GM18498 (cell line): ENCODE measurements around the gene TCF4.

ENCODE experiments used
- ATAC-seq: cut with Tn5 transposase; IDR thresholded peaks from one replicate; pipeline ENCODE4 v1.9.1; 2021; ENCODE audit warnings: mild to moderate bottlenecking, moderate library complexity; ENCODE audit not compliant: unreplicated experiment

Gene TCF4

DNA sequence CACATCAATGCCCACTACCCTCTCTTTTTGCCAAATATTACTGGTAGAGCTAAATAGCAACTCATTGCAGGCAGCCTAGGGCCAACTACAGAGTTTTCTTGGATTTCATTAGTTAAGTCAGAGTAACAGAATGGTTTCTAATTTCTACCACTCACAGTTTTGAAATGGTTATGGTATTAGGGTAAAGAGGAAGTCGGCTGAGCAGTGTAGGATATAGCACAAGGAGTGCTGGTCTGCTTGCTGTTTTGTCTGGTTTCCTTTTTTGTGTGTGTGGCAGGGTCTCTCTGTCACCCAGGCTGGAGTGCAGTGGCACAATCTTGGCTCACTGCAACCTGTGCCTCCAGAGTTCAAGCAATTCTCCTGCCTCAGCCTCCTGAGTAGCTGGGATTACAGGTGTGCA is 339.5 kb downstream of the TCF4 start:
- peak; percentile 36 for ATAC-seq

DNA sequence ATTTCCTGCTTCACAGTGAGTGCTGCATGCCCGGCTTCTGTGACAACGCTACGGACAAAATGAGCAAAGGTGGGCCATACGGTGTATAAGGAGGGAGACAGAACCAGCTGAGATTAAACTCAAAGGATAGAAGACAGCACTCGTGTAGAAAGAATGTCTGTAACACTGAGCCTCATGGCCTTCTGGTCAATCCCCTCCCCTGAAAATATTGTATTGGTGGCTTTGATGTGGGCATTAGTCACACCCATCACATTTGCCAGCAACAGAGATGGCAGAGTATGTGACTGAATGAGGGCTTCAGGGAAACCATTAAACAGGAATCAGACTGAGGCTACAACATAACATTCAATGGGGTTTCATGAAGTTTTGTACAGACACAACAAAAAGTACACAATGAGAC is 341.0 kb downstream of the TCF4 start:
- ATAC-seq = no peak

DNA sequence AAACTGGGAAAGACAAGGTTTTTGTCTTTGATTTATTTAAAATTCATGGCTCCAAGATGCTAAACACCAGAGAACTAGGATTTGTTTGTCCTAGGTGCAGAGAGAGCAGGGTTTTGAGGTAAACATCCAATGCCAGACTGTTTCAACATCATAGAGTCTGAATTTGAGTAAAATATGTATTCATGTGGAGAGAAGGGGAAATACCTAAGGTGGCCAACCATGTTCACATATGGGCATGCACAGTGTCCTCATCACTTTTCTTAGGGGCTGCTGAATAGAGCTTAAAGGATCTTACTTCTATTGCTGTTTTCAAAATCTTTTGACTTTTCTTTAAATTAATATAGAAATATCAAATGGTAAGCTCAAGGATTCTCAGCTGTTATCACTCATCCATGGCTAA is 341.7 kb downstream of the TCF4 start:
- ATAC-seq = no peak

DNA sequence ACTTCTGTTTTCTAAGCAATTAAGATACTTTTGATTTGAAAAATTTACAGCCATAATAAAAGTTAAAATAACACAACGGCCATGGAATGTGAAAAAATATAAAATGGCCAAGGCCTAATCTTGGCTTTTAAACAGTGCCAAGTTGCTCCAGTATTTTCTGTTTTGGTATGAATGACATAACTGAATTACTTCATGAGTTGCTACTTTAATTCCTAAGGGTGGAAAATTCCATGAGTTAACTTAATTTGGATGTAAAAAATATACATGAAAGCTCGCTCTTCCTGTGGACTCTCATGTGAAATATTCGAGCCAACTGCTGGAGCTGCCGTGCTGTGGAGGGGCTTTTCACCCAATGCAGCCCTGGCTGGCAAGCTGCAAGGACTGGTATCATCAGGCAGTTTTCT is 342.8 kb downstream of the TCF4 start:
- no peak for ATAC-seq

DNA sequence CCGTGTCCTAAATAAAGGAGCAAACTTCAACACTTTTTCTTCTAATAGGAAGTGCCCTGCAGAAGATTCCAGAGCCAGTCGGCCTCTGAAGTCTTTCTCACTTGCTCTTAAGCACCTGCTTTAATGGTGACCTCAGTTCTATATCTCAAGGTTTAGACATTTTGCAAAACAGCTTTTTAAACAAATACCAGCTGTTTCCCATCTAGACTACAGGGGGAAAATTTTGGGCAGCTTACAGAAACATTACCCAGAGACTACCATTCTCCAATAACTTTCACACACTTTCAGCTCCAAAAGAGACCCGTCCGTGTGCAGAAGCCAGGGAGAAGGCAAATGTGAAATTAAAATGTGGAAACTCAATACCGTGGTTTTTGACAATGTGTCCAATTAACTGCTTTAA is 343.4 kb downstream of the TCF4 start:
- ATAC-seq = no peak

DNA sequence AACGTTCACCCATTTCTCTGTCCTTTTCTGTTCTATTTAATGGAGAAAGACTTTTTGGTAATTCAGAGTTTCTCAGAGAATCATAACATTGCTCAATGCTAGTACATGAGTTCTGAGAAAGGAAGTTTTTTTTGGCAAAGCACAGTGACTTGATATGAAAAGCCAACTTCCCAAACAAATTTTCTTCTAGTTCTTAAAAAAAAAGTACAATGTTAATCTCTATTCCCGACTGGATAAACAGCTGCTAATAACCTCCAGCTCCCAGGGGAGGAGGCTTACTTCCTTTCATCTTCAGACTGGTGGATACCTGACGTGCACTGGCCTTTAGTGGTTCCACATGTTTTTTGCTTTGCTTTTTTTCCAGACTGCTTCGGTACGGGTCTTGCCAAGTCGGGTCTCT is 344.1 kb downstream of the TCF4 start:
- no peak for ATAC-seq

DNA sequence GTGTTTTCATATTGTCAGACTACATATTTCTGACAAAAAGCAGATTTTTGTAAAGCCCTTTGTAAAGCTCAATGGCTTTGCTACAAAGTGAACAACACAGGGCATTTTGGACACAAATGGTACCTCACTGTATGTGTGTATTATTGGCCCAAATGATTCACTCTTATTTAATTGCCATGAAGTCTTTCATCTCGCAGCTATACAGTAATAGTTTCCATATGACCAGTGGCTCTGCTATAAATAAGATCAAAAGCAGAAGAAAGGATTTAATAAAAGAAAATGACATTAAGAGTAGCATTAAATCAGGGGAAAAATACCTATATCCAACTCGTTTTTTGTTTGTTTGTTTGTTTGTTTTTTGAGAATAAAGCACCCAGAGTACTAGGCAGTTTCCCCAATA is 344.7 kb downstream of the TCF4 start:
- no peak for ATAC-seq

DNA sequence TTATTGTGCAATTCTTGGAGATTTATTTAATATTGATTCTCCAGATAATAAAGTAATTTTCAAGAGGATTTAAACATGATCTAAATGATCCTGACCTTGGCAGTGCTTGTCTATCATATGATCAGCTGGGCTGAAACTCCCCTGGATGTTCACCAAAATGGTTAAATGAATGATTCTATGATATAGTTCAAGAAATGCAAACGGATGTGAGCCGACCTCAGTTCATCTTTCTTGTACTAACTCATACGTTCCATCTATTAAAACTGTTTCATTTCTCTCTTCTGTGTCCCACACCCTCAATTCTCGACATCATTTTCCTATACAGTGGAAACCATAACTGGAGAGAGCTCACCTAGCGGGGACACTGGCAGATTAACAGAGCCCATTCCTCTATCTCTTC is 347.0 kb downstream of the TCF4 start:
- peak; percentile 53 for ATAC-seq

DNA sequence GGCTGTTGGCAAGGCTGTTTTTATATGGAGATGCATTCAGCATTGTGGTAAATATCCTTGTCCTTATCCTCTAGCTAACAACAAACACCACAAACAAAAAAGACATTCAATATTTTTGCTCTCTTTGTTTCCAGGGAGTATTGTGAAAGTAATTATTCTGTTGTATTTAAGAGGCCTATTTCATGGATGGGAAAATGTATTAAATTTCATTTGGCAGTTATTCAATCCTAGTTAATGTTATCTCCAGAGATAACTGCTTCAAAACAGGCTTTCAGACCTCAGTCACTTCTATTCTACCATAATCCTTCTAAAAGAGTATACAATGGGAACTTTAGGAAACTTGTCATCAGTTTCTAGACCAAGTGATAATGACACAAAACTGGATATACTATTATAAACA is 348.3 kb downstream of the TCF4 start:
- no peak for ATAC-seq

DNA sequence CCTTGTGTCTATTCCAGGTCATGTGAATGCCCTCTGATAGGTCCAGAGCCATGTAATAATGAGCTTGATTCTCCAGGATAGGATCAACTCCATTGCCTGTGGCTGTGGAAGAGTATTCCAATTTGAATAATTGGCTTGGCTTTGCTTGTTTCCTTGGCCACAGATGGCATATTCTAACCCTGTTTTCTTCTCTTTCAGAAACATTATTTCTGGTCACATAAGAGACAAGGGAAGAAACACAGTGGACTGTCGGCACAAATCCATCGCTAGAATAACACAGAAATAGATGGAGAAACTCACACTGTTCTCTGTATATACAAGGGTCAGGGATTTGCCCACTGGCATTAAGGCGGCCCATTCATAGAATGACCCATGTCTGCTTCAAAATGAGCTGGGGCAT is 350.3 kb downstream of the TCF4 start:
- ATAC-seq = no peak

DNA sequence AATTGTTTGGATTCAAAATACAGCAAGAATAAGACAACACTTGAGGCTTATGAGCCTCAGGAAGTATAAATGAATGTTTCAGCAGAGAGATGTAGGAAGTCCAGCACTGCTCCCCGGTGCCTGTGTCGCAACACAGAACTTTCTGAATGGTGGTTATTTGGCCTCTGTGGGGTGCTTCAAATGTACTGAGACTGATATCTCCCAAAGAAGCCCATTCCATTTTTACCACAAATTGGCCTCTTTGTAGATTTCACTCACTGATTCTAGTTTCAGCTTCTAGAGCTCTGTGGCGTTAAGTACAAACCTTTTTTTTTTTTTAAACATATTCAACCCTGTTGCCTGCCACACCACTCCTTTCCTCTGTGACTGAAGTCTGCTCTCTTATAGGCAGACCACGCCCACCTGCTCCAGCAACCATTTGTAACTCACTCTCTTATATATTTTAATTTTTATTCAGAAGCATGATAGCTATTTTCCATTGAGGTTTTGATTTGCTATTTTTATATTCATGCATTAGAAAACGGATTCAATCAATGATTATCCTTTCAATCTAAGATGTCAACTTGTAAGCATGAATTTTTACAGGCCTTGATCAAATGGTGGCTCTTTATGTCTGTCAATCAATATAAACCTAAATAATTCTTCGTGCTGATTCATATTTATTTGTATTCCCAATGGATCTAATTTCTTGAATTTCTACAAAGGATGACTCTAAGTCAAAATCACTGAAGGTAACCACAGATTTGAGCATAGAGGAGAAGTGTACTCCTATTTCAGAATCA is 351.7 kb downstream of the TCF4 start:
- ATAC-seq = peak; percentile 61

DNA sequence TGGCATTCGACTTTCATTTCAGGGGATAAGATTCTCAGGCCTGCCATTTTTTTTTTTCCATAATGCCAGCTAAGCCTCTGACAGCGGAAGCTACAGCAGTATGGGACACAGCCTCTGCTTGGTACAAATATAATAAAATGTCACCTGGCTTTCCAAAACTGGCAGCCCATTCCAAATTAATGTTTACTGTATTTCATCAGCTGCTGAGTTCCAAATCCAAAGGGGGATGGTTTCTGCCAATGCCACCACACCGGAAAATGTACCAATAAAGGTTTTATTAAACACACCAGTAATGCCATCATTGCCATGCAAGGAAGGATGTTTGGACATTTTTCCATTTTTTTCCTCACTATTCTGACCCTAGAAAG is 352.9 kb downstream of the TCF4 start:
- no peak for ATAC-seq

DNA sequence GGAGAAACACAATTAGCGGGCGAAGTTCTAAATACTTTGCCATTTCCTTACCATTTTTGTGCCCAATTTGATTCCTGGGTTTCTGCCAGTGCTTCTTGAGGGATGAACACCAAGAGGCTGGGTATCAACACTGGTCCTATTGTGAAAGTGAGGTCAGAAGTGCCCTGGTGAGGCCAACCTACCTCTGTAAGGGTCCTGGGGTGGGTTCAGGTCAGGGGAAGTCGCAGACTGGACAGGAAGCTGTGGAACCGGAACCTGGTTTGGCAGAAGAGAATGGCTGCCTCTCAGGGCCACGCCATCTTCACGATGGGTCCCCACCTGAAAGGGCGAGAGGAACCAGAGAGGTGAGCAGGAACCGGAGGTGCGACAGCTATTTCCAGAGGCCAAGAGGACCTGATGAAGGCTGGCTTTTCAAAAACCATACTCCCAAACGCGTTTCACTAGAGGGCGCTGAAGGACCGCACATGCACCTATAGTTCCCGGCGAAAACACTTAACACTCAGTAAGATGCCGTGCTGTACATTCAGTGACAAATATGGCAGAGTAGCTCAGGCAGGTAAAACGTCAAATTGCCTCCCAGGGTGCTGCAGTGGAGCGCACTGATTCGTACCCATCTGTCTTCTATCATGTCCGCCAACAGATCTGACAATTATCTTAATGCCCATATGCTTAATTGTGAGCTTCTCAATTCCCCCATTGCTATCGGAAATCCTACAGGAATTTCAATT is 353.5 kb downstream of the TCF4 start:
- peak; percentile 74 for ATAC-seq

DNA sequence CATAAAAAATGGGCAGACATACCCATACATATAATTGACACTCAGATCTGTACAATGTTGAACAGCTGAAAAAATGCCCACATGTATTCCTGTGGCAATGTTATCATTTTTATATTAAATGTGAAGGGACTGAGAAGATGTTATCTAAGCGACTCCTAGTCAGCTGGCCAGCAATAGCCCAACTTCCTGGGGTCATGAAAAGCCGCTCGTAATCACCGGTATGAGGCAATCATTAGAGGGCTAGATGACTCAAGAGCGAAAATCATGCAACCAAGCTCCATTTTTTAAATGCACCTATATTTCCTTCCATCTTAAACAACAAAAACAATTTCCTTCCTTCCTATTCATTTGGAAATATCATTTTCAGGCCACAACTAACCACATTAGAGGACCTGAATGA is 354.1 kb downstream of the TCF4 start:
- ATAC-seq = no peak

DNA sequence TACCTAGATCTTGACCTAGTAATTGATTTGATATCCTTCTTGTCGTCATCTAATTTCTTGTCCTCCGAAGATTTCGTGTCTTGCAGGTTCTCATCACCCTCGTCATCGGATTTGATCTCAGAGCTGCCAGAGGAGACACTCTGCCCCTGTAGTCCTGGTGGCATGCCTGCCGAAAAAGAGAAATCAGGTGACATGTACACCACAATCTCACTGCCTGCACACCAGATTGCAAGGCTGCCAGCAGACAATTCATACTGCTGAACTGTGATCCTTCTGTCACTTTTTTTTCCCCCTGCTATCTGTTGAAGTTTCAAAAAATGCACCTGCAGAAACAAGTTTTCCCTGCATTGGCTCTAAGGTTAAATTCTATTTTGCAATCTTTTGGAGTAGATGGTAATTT is 355.5 kb downstream of the TCF4 start:
- no peak for ATAC-seq

DNA sequence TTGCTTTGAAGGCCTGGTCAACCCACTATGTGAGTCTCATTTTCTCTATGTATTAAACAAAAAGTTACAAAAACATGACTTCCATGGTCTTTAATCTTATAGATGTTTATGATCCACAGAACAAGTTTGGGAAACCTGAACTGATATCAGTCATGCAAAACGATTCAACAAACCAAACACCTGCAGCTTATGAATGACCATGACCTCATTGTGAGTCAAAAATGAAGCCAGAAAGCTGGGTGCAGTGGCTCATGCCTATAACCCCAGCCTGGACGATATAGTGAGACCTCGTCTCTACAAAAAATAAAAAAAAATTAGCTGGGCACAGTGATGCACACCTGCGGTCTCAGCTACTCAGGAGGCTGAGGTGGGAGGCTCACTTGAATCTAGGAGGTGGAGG is 358.3 kb downstream of the TCF4 start:
- ATAC-seq = no peak

DNA sequence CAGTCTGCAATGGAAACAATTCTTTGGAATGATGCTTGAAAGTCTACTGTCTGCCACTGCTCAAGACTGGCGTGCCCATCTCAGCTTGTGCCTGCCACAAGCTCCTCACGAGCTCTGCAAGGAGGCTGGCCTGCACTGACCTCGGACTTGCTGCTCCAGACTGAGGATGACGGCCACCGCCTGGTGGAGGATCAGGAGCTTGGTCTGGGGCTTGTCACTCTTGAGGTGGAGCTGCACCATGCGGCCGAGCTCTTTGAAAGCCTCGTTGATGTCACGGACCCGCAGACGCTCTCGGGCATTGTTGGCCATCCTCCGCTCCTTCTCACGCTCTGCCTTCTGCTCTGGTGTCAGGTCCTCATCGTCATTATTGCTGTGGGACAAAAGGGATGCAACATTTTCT is 359.3 kb downstream of the TCF4 start:
- no peak for ATAC-seq

DNA sequence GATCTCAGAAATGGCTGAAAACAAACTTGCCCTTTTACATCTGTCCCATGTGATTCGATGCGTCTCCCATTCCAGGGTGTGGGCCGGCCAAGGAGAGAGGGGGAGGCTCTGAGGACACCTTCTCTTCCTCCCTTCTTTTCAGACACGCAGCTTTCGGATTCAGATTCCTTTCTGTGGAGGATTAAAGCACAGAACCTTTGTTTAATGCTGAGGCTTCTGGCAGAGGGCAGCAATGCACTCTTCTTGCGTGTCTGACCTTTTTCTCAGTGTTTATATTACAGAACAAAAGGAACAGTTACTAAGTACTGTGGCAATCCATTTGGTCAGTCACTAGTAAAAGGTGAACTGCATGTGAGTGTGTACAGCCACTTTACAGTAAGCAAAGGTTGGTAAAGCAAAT is 359.8 kb downstream of the TCF4 start:
- no peak for ATAC-seq

DNA sequence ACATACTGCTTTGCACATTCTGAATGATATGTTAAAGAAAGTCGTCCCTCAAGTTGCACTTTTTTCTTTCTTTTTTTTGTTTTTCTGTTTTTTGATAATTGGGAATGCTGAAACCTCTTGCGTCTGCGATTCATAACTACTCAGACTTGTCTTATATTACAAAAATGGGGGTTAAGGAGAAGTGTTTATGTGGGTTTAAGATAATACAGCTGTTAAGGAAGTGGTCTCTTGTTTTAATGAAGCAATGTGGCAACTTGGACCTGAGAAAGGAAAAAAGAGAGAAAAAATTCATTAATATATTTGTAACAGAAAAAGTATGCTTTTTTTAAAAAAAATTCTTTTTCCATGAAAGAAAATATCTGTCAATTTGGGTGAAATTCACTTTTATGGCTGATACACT is 360.2 kb downstream of the TCF4 start:
- no peak for ATAC-seq

DNA sequence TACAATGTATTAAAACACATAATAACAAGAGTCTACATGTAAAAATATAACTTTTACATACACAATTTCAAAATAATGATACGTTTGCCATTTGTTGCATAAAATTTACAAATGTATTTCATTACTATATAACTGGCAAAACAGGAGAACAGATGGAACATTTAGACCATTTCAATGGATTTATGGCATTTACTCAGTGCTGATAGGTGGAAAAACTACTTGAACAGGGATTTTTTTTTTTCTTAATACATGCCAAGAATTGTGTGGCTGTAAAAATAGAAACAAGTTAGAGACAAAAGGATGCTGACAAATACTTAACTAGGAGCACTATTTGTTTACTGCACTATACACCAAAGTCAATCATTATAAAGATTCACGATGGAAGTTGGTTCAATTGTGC is 361.9 kb downstream of the TCF4 start:
- ATAC-seq = no peak

DNA sequence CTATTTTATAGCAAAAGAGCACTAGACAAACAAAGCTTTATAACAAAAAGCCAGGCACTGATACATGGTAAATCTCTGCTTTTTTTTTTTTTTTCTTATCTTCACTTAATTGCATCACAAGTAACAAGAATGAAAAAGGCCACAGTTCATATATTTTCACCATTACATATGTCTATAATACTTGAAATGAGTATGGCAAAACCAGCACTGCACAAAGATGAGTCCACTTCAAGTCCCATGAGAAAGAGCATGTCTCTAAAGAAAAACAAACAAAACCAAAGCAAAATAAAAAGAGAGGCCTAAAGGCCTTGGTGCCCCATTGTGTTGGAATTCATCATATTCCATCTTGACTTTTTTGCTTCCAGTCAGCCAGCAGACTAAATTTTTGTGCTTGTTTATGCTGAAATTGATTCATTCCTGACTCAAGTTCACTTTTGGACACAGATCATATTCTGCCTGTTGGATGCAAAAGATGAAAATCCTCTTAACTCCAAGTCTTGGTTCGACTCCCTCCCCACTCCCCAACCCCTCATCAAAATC is 363.8 kb downstream of the TCF4 start:
- no peak for ATAC-seq

DNA sequence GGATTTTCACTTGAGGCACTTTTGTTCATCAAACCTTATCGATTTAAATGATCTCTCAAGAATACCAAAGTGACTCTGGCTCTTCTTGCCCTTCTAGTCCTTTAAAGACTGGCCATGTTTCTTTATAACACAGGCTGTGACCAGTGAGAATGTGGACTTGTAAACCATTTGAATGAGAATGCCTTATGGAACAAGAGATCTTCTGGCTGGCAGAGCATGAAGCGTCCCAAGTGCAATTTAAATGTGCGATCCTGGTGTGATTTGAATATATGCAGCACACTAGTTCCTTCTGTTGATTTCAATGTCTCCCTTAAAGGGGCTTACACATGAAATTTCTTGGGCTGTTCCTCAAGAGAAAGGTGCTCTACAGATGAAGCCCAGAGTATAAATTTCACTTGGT is 366.4 kb downstream of the TCF4 start:
- ATAC-seq = no peak
